HepG2 (cell line): ENCODE results near the gene NGEF. TPM values are rescaled to one million over a fixed set of nuclear protein-coding genes. Genes with fewer than 3 reads are reported as not detected.

Source experiments
- AGO2 ChIP-seq: fragments of 200-400 bp; formaldehyde crosslinking; optimal IDR thresholded peaks from 2 replicates; pipeline ENCODE3; 2017; ENCODE audit warnings: mild to moderate bottlenecking, low read depth, low read length, moderate library complexity
- ARHGAP35 ChIP-seq: sonication (generic); formaldehyde crosslinking; IDR thresholded peaks from 2 replicates; pipeline ENCODE4 v1.9.0; 2022; ENCODE audit warnings: mild to moderate bottlenecking, inconsistent platforms, moderate library complexity, missing genetic modification reagents, borderline replicate concordance
- EHMT2 ChIP-seq: fragments of 200-600 bp; sonication (generic); IDR thresholded peaks from 2 replicates; pipeline ENCODE4 v1.7.0; 2017; ENCODE audit warnings: antibody characterized with exemption, low read depth, low read length, borderline replicate concordance
- HCFC1 ChIP-seq: fragments of 150-350 bp; IDR thresholded peaks from 2 replicates; pipeline ENCODE4 v1.6.1; 2014; ENCODE audit warnings: low read depth, low read length
- HNRNPL ChIP-seq: fragments of 200-400 bp; formaldehyde crosslinking; IDR thresholded peaks from 2 replicates; pipeline ENCODE4 v1.6.1; 2017; ENCODE audit warnings: mild to moderate bottlenecking, low read depth, low read length
- IKZF4 ChIP-seq: sonication (generic); formaldehyde crosslinking; IDR thresholded peaks from 2 replicates; pipeline ENCODE4 v1.5.1; 2020; ENCODE audit warnings: borderline replicate concordance, mild to moderate bottlenecking, low read depth, missing genetic modification reagents; ENCODE audit errors: not compliant biosample characterization
- KLF13 ChIP-seq: sonication (generic); formaldehyde crosslinking; IDR thresholded peaks from 2 replicates; pipeline ENCODE4 v1.4.0; 2020; ENCODE audit warnings: mild to moderate bottlenecking, missing genetic modification reagents
- MAF1 ChIP-seq: sonication (generic); formaldehyde crosslinking; IDR thresholded peaks from 2 replicates; pipeline ENCODE4 v1.5.0; 2020; ENCODE audit warnings: missing genetic modification reagents, borderline replicate concordance
- RARG ChIP-seq: sonication (generic); formaldehyde crosslinking; IDR thresholded peaks from 2 replicates; pipeline ENCODE4 v1.4.0; 2020; ENCODE audit warnings: low read depth, mild to moderate bottlenecking, missing genetic modification reagents
- TEAD3 ChIP-seq: optimal IDR thresholded peaks from 2 replicates; pipeline ENCODE3; 2016; ENCODE audit warnings: borderline replicate concordance
- TRIM24 ChIP-seq: sonication (generic); formaldehyde crosslinking; IDR thresholded peaks from 2 replicates; pipeline ENCODE4 v1.8.0; 2022; ENCODE audit warnings: mild to moderate bottlenecking, missing genetic modification reagents
- U2AF1 ChIP-seq: fragments of 200-400 bp; formaldehyde crosslinking; optimal IDR thresholded peaks from 2 replicates; pipeline ENCODE3; 2017; ENCODE audit warnings: mild to moderate bottlenecking, low read depth, low read length
- ZHX2 ChIP-seq, 2 experiments: sonication (generic) in 1 of 2; formaldehyde crosslinking in 1 of 2; IDR thresholded peaks; 2 replicates each; pipeline versions ENCODE4 v1.6.1 to v1.9.0; 2014 to 2022; ENCODE audit warnings: antibody characterized with exemption in 1 of 2, borderline replicate concordance in 1 of 2, inconsistent platforms in 1 of 2, low read depth in 1 of 2, missing genetic modification reagents in 1 of 2
- ZKSCAN5 ChIP-seq: sonication (generic); formaldehyde crosslinking; IDR thresholded peaks from 2 replicates; pipeline ENCODE4 v1.5.1; 2020; ENCODE audit warnings: mild to moderate bottlenecking, missing genetic modification reagents
- ZNF281 ChIP-seq: sonication (generic); formaldehyde crosslinking; IDR thresholded peaks from 2 replicates; pipeline ENCODE4 v1.4.0; 2020; ENCODE audit warnings: missing genetic modification reagents, borderline replicate concordance
- ZNF34 ChIP-seq: sonication (generic); formaldehyde crosslinking; IDR thresholded peaks from 2 replicates; pipeline ENCODE4 v1.4.0; 2020; ENCODE audit warnings: mild to moderate bottlenecking, missing genetic modification reagents, borderline replicate concordance
- ZNF709 ChIP-seq: sonication (generic); formaldehyde crosslinking; IDR thresholded peaks from 2 replicates; pipeline ENCODE4 v1.5.0; 2020; ENCODE audit warnings: mild to moderate bottlenecking, missing genetic modification reagents
- ZSCAN22 ChIP-seq: sonication (generic); formaldehyde crosslinking; IDR thresholded peaks from 2 replicates; pipeline ENCODE4 v1.4.0; 2020; ENCODE audit warnings: mild to moderate bottlenecking, missing genetic modification reagents
- polyA plus RNA-seq, 8 experiments: library from polyadenylated mRNA; depleted of rRNA in 3 of 8; stranded (reverse) in 7 of 8; unstranded in 1 of 8; fragments of >200 nt; fragmentation: Illumina TruSeq in 4 of 8; extraction: Trizol in 4 of 8; gene quantifications; 2 replicates each; pipeline versions ENCODE4 v1.2.1 to v1.2.3, GENCODE V29; 2011 to 2016; ENCODE audit warnings: low read depth in 4 of 8, missing spikeins in 1 of 8, mixed read lengths in 1 of 8; ENCODE audit not compliant: insufficient read depth in 1 of 8
- total RNA-seq, 5 experiments: library from RNA; depleted of rRNA; stranded (reverse); fragments of >200 nt; fragmentation: Illumina TruSeq; extraction: Trizol; gene quantifications; 2 replicates each; pipeline ENCODE4 v1.2.3, GENCODE V29; 2016; ENCODE audit warnings: low read depth in 1 of 5

NGEF gene
- total and polyA plus RNA-seq, 2 of the 13 experiments (the other 11 are each of a cell fraction or from before 2014, with no cell fraction given), result 14.4 to 36.9 TPM

GRCh38 chr2:233013027-233013461 lies at the start of gene NGEF (continued):
- peak; percentile 45; the same call in 1 of the 2 replicates for TF ChIP-seq ZNF281 (CRISPR knock-in tag)
- TF ChIP-seq EHMT2, result peak; percentile 28; the same call in 1 of the 2 replicates
- TF ChIP-seq ZKSCAN5 (CRISPR knock-in tag), result no peak
- peak; percentile 72; the same call in 1 of the 2 replicates for TF ChIP-seq ARHGAP35 (CRISPR knock-in tag)
- TF ChIP-seq U2AF1, result peak; percentile 90
- no peak for TF ChIP-seq ZSCAN22 (CRISPR knock-in tag)
- peak; percentile 56; the same call in 1 of the 2 replicates for TF ChIP-seq TRIM24 (CRISPR knock-in tag)
- no peak for TF ChIP-seq HCFC1
- TF ChIP-seq ZNF34 (CRISPR knock-in tag), result no peak
- TF ChIP-seq ZNF709, result no peak
- peak; percentile 99 for TF ChIP-seq HNRNPL
- peak; percentile 68 for TF ChIP-seq IKZF4 (CRISPR knock-in tag)
- TF ChIP-seq AGO2, result no peak
- no peak for TF ChIP-seq KLF13 (CRISPR knock-in tag)
- peak; percentile 97 for TF ChIP-seq TEAD3 (CRISPR knock-in tag)
- TF ChIP-seq RARG (CRISPR knock-in tag), result no peak
- TF ChIP-seq ZHX2 (IDR thresholded peaks at IDR 0.05; ENCODE audit: low read depth), result peak; percentile 47; the same call in 1 of the 2 replicates
- TF ChIP-seq ZHX2 (CRISPR knock-in tag; IDR thresholded peaks at IDR 0.05; ENCODE audit: borderline replicate concordance), result no peak; the same call in 1 of the 2 replicates
- TF ChIP-seq MAF1, result no peak
